ENCODE results near the gene PTTG1.

PTTG1 gene

DNA sequence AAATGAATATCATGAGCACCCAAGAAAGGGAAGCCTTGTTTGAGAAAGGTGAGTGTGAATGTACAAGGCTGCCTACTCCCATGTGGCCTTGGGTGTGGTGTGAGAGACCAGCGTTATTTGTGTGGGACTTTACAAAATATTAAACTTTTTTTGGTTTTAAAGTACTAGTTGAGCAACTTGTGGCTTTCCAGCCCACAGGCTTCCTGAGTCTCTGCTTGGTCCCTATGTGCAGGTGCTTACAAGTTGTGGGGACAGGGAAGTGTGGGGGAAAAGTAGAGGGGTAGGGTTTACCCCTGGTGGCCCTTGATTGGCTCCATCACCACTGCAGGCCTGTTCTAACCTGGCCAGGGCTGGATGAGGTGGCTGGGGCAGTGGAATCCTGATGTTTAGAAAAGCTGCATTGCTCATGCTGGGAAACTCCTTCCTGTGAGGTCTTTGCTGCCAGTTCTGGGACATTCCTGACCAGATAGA, 19.7 kb downstream of the PTTG1 start:
- H3K9me2 ChIP-seq (replicated peaks; ENCODE audit: low read depth, low read length) = no peaks in the 10 kb centered on the region
- H3K4me2 ChIP-seq (ENCODE audit: low read depth, low read length, poor library complexity, severe bottlenecking) = no peak overlapping the region
- H3K4me1 ChIP-seq (ENCODE audit: insufficient read depth, low read length, poor library complexity, severe bottlenecking) = peaks cover 11% of the 10 kb centered on the region
- H3K9ac ChIP-seq (ENCODE audit: low read depth, low read length, poor library complexity, severe bottlenecking) = no peak overlapping the region
- no peaks in the 10 kb centered on the region for H3F3A ChIP-seq (ENCODE audit: low read depth)
- no peaks in the 10 kb centered on the region for H3K9me3 ChIP-seq (ENCODE audit: insufficient read depth, low read depth, low read length)
- no peaks in the 10 kb centered on the region for H3K27me3 ChIP-seq (ENCODE audit: insufficient read depth, low read length, poor library complexity, severe bottlenecking)
- no peaks in the 10 kb centered on the region for H3K36me3 ChIP-seq (ENCODE audit: insufficient read depth, low read length)
- no peak overlapping the region for H3K4me3 ChIP-seq (ENCODE audit: low read length, poor library complexity, severe bottlenecking)
- H4K20me1 ChIP-seq (ENCODE audit: insufficient read depth, low read length, poor library complexity, severe bottlenecking) = no peaks in the 10 kb centered on the region
- no peak overlapping the region for H2AFZ ChIP-seq (ENCODE audit: low read length)
- TF ChIP-seq, protein P1, sequence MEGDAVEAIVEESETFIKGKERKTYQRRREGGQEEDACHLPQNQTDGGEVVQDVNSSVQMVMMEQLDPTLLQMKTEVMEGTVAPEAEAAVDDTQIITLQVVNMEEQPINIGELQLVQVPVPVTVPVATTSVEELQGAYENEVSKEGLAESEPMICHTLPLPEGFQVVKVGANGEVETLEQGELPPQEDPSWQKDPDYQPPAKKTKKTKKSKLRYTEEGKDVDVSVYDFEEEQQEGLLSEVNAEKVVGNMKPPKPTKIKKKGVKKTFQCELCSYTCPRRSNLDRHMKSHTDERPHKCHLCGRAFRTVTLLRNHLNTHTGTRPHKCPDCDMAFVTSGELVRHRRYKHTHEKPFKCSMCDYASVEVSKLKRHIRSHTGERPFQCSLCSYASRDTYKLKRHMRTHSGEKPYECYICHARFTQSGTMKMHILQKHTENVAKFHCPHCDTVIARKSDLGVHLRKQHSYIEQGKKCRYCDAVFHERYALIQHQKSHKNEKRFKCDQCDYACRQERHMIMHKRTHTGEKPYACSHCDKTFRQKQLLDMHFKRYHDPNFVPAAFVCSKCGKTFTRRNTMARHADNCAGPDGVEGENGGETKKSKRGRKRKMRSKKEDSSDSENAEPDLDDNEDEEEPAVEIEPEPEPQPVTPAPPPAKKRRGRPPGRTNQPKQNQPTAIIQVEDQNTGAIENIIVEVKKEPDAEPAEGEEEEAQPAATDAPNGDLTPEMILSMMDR (conservative IDR thresholded peaks at IDR 0.05; ENCODE audit: low read length) = no peak
- no peak for TF ChIP-seq EZH2phosphoT487 (IDR thresholded peaks at IDR 0.05; ENCODE audit: borderline replicate concordance)
- no peaks in the 10 kb centered on the region for H3K79me2 ChIP-seq (ENCODE audit: insufficient read depth, low read length)

DNA sequence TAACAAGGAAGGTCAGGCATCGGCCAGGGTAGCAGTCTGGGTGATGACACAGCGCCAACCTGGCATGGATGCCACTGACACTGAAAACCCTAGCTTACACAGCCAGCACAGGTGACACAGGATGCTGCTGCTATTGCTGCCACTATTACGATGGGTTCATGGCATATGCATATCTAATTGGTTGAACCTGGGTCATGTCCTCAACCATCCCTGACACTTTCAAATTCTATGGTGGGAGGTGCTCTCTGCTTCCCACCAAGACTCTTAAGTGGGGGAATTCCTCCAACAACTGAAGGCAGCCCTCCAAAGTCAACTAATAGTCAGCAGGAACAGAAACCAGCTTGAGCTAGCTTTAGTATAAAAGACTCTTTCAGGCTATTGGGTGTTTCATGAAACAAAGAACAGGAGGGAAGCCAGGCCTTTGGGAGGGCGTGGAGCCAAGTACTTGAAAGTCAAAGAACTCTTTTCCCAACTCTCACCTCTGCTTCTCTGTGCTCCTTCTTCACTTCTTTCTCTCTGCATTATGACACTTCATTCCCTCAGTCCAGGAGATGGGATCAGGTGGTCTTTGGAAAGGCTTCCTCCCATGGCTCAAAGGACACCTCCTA, 21.3 kb downstream of the PTTG1 start:
- no peaks in the 10 kb centered on the region for H3K9me3 ChIP-seq (ENCODE audit: insufficient read depth, low read depth, low read length)
- TF ChIP-seq EZH2phosphoT487 (IDR thresholded peaks at IDR 0.05; ENCODE audit: borderline replicate concordance) = no peak
- TF ChIP-seq, protein P1 (conservative IDR thresholded peaks at IDR 0.05; ENCODE audit: low read length) = no peak
- H3K4me3 ChIP-seq (ENCODE audit: low read length, poor library complexity, severe bottlenecking) = no peak overlapping the region
- H3K4me2 ChIP-seq (ENCODE audit: low read depth, low read length, poor library complexity, severe bottlenecking) = no peak overlapping the region
- no peaks in the 10 kb centered on the region for H3K36me3 ChIP-seq (ENCODE audit: insufficient read depth, low read length)
- H3F3A ChIP-seq (ENCODE audit: low read depth) = no peaks in the 10 kb centered on the region
- no peaks in the 10 kb centered on the region for H3K9me2 ChIP-seq (replicated peaks; ENCODE audit: low read depth, low read length)
- H3K9ac ChIP-seq (ENCODE audit: low read depth, low read length, poor library complexity, severe bottlenecking) = no peak overlapping the region
- H3K79me2 ChIP-seq (ENCODE audit: insufficient read depth, low read length) = no peaks in the 10 kb centered on the region
- peaks cover 11% of the 10 kb centered on the region for H3K4me1 ChIP-seq (ENCODE audit: insufficient read depth, low read length, poor library complexity, severe bottlenecking)
- no peaks in the 10 kb centered on the region for H4K20me1 ChIP-seq (ENCODE audit: insufficient read depth, low read length, poor library complexity, severe bottlenecking)
- no peak overlapping the region for H2AFZ ChIP-seq (ENCODE audit: low read length)
- no peaks in the 10 kb centered on the region for H3K27me3 ChIP-seq (ENCODE audit: insufficient read depth, low read length, poor library complexity, severe bottlenecking)

GRCh38 chr5:160444407-160444806, 22.8 kb downstream of the PTTG1 start:
- H3K79me2 ChIP-seq (ENCODE audit: insufficient read depth, low read length) = no peaks in the 10 kb centered on the region
- H3K9ac ChIP-seq (ENCODE audit: low read depth, low read length, poor library complexity, severe bottlenecking) = no peak overlapping the region
- H3K9me2 ChIP-seq (replicated peaks; ENCODE audit: low read depth, low read length) = no peaks in the 10 kb centered on the region
- H3K4me1 ChIP-seq (ENCODE audit: insufficient read depth, low read length, poor library complexity, severe bottlenecking) = peaks cover 11% of the 10 kb centered on the region
- no peak overlapping the region for H2AFZ ChIP-seq (ENCODE audit: low read length)
- no peaks in the 10 kb centered on the region for H3F3A ChIP-seq (ENCODE audit: low read depth)
- no peaks in the 10 kb centered on the region for H3K27me3 ChIP-seq (ENCODE audit: insufficient read depth, low read length, poor library complexity, severe bottlenecking)
- no peak for TF ChIP-seq EZH2phosphoT487 (IDR thresholded peaks at IDR 0.05; ENCODE audit: borderline replicate concordance)
- H3K4me3 ChIP-seq (ENCODE audit: low read length, poor library complexity, severe bottlenecking) = no peak overlapping the region
- H3K36me3 ChIP-seq (ENCODE audit: insufficient read depth, low read length) = no peaks in the 10 kb centered on the region
- no peaks in the 10 kb centered on the region for H3K9me3 ChIP-seq (ENCODE audit: insufficient read depth, low read depth, low read length)
- H4K20me1 ChIP-seq (ENCODE audit: insufficient read depth, low read length, poor library complexity, severe bottlenecking) = no peaks in the 10 kb centered on the region
- no peak overlapping the region for H3K4me2 ChIP-seq (ENCODE audit: low read depth, low read length, poor library complexity, severe bottlenecking)

DNA sequence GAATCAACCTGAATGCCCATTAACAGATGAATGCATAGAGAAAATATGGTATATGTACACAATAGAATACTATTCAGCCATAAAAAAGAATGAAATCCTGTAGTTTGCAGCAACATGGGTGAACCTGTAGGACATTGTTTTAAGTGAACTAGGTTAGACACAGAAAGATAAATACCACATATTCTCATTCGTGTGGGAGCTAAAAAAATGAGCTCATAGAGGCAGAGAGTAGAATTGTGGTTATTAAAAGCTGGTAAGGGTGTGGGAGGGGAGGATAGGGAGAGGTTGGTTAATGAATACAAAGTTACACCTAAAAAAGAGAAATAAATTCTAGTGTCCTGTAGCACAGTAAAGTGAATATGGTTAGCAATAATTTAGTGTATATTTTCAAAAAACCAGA, 23.5 kb downstream of the PTTG1 start:
- Histone ChIP-seq H3K27me3 (ENCODE audit: insufficient read depth, low read length, poor library complexity, severe bottlenecking) (no peaks in the 10 kb centered on the region), H2AFZ (ENCODE audit: low read length) (no peak overlapping the region), H3K4me1 (ENCODE audit: insufficient read depth, low read length, poor library complexity, severe bottlenecking) (peaks cover 11% of the 10 kb centered on the region), H3K9ac (ENCODE audit: low read depth, low read length, poor library complexity, severe bottlenecking) (no peak overlapping the region), H3K79me2 (ENCODE audit: insufficient read depth, low read length) (no peaks in the 10 kb centered on the region), H3K9me3 (ENCODE audit: insufficient read depth, low read depth, low read length) (no peaks in the 10 kb centered on the region), H3F3A (ENCODE audit: low read depth) (no peaks in the 10 kb centered on the region), H3K4me2 (ENCODE audit: low read depth, low read length, poor library complexity, severe bottlenecking) (no peak overlapping the region), H3K9me2 (replicated peaks; ENCODE audit: low read depth, low read length) (no peaks in the 10 kb centered on the region), H4K20me1 (ENCODE audit: insufficient read depth, low read length, poor library complexity, severe bottlenecking) (no peaks in the 10 kb centered on the region), H3K36me3 (ENCODE audit: insufficient read depth, low read length) (no peaks in the 10 kb centered on the region), H3K4me3 (ENCODE audit: low read length, poor library complexity, severe bottlenecking) (no peak overlapping the region)
- TF ChIP-seq EZH2phosphoT487 (IDR thresholded peaks at IDR 0.05; ENCODE audit: borderline replicate concordance) = no peak
- TF ChIP-seq, protein P1 (conservative IDR thresholded peaks at IDR 0.05; ENCODE audit: low read length) = no peak
